RKO (cell line): ENCODE measurements around the gene GARIN5A.
"Not testable (repeated sequence)": the region's sequence is repeated elsewhere in the genome, so short reads cannot be mapped to it uniquely, and the experiment has no call there.

ENCODE experiments used
- DNase-seq: peaks from one replicate; pipeline ENCODE4 v3.0.0-alpha.2; 2016; ENCODE audit warnings: low spot score

Gene GARIN5A

GRCh38 chr19:50488389-50489194 is 11.9 kb upstream of the GARIN5A start:
- no peak for DNase-seq

- DNase-seq: peak; percentile 77
Measured at GRCh38 chr19:50486823-50487515, 10.3 kb upstream of the GARIN5A start.

- no peak for DNase-seq
Measured at GRCh38 chr19:50485284-50485955, 8.8 kb upstream of the GARIN5A start.

GRCh38 chr19:50482916-50483315 is 6.3 kb upstream of the GARIN5A start:
- no peak for DNase-seq

- DNase-seq: no peak
Measured at GRCh38 chr19:50482271-50482855, 5.7 kb upstream of the GARIN5A start.

GRCh38 chr19:50481351-50482149 is 4.9 kb upstream of the GARIN5A start:
- DNase-seq: no peak

- no peak for DNase-seq
Measured at GRCh38 chr19:50480281-50481111, 3.8 kb upstream of the GARIN5A start.

- DNase-seq: no peak
Measured at GRCh38 chr19:50479761-50480251, 3.2 kb upstream of the GARIN5A start.

GRCh38 chr19:50478901-50479715 is 2.5 kb upstream of the GARIN5A start:
- peak; percentile 54 for DNase-seq

GRCh38 chr19:50477751-50478515 is 1.3 kb upstream of the GARIN5A start:
- DNase-seq: no peak

- DNase-seq: no peak
Measured at GRCh38 chr19:50476907-50477238, 225 bp upstream of the GARIN5A start.

- no peak for DNase-seq
Measured at GRCh38 chr19:50475736-50476223, 868 bp downstream of the GARIN5A start.

GRCh38 chr19:50475101-50475568 is 1.5 kb downstream of the GARIN5A start:
- no peak for DNase-seq

GRCh38 chr19:50473336-50473735 is 3.3 kb downstream of the GARIN5A start:
- not testable (repeated sequence) for DNase-seq

- no peak for DNase-seq
Measured at GRCh38 chr19:50468818-50469217, 7.8 kb downstream of the GARIN5A start.

GRCh38 chr19:50467566-50467965 is 9.1 kb downstream of the GARIN5A start:
- no peak for DNase-seq

- no peak for DNase-seq
Measured at GRCh38 chr19:50466706-50467039, 10.0 kb downstream of the GARIN5A start.

GRCh38 chr19:50465986-50466705 is 10.5 kb downstream of the GARIN5A start:
- DNase-seq: no peak
